Tibial artery (tissue), 4 donors: Measurements from ENCODE around the gene ZNF273.
A peak's percentile ranks its signal among the peaks of the same experiment; 100 is the strongest.

Experiments used
- DNase-seq, 2 donors: peaks; one replicate each; pipeline ENCODE4 v3.0.0-alpha.2; 2019
- H3K27ac ChIP-seq, 2 donors: fragments of 200-600 bp; sonication (generic) in 1 of 2; 1 replicate in 1 of 2; 2 replicates in 1 of 2; pipeline ENCODE4 v1.5.1; 2018 to 2019; ENCODE audit warnings: mild to moderate bottlenecking in 1 of 2
- H3K27me3 ChIP-seq, 2 donors: fragments of 200-600 bp; sonication (generic) in 1 of 2; one replicate each; pipeline versions ENCODE4 v1.5.1 to v1.6.0; 2016 to 2019
- H3K36me3 ChIP-seq, 3 donors: fragments of 200-600 bp; sonication (generic) in 2 of 3; one replicate each; pipeline ENCODE4 v1.5.1; 2016 to 2019; ENCODE audit warnings: mild to moderate bottlenecking in 2 of 3
- H3K4me1 ChIP-seq, 4 donors: fragments of 200-600 bp; sonication (generic) in 2 of 4; 1 replicate in 3 of 4; 2 replicates in 1 of 4; pipeline ENCODE4 v1.5.1; 2016 to 2019
- H3K4me3 ChIP-seq, 2 donors: fragments of 200-600 bp; sonication (generic) in 1 of 2; 1 replicate in 1 of 2; 2 replicates in 1 of 2; pipeline ENCODE4 v1.5.1; 2018 to 2019; ENCODE audit warnings: mild to moderate bottlenecking in 2 of 2
- H3K9me3 ChIP-seq, 3 donors: fragments of 200-600 bp; sonication (generic) in 1 of 3; one replicate each; pipeline ENCODE4 v1.5.1; 2016 to 2019
- CTCF ChIP-seq, 2 experiments: fragments of 200-600 bp in 1 of 2; fragments of 450-650 bp in 1 of 2; IDR thresholded peaks; one replicate each; pipeline ENCODE4 v1.5.1; 2017 to 2019; ENCODE audit warnings: antibody characterized with exemption in 2 of 2, mild to moderate bottlenecking in 1 of 2, moderate library complexity in 1 of 2
- intact Hi-C: fragments of 100-400 bp; cut with DNase I; formaldehyde crosslinking; loops from one replicate; pipeline ENCODE4 v1.15.0; 2023; ENCODE audit warnings: low total_unique reads

ZNF273 gene

DNA sequence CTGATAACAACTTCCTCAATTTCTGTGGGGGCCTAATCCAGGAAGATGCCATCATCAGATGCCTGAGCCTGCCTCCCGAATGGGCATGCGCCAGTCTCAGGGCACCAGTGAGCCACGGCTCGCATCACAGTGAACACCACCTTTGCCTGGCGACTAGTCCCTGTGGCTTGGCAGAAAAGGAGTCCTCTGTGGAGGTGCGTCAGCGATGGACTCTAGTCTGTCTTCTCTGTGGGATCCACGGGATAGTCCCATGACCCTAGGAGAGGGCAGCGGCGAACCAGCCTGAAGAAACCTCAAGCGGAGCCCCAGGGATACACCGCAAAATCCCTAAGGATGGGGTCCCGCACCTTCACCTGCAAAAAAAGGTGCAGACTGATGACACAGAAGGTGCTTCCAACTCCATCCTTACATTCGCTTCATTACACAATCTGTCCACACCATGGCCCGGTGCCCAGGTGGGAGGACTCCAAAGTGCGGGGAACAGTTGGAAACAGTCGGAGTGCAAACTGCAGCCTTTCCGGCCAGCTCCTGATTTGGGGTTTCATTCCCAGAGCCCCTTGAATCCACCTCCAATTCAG lies 35.1 kb upstream of the ZNF273 start:
- Histone ChIP-seq H3K36me3 (no peaks in the 10 kb centered on the region), H3K27ac (no peak overlapping the region), H3K27me3 (peaks cover 0 to 3% of the 10 kb centered on the region in 2 donors), H3K4me1 (no peaks in the 10 kb centered on the region), H3K4me3 (no peak overlapping the region), H3K9me3 (no peaks in the 10 kb centered on the region)
- no peak for TF ChIP-seq CTCF (IDR thresholded peaks at IDR 0.05)
- no peak for DNase-seq
- intact Hi-C loops = no loop called here

- H3K27me3 ChIP-seq = peaks cover 0 to 3% of the 10 kb centered on the region in 2 donors
- H3K36me3 ChIP-seq = no peaks in the 10 kb centered on the region
- no peak overlapping the region for H3K4me3 ChIP-seq
- H3K4me1 ChIP-seq = no peaks in the 10 kb centered on the region
- H3K27ac ChIP-seq = no peak overlapping the region
- no peak for TF ChIP-seq CTCF (IDR thresholded peaks at IDR 0.05)
- no peak for DNase-seq
- H3K9me3 ChIP-seq = no peaks in the 10 kb centered on the region
- intact Hi-C loops = no loop called here
These were observed 34.6 kb upstream of the ZNF273 start for GRCh38 chr7:64868499-64868898.

DNA sequence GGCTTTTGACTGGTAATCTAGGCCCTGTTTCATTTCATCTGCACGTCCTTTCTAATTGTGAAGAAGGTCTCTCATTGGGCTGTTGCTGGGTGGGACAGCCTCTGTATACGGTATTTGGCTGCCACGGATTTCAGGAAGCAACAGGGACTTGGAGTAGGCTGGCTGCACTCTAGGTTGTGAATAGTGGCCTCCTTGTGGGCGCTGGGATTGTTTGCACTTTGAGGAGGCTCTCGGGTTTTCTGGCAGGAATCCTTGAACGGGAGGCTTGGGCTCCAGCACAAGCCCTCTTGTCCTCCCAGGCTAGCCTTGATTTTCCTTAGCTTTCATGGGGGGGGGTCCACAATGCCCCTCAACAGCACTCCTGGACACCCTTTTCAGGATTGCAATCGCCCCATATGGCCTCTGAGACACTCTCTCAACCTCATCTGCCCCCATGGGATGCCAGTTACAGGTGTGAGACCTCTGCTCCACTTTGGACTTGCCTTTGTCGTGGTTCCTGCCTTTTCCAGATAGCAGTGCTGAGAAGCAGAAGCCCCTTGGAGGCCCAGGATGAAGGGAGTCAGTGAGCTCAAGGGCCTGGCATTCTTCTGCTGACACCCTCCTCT lies 33.9 kb upstream of the ZNF273 start:
- peak in 1 of 2 donors; percentile 34 for DNase-seq
- H3K4me1 ChIP-seq = no peaks in the 10 kb centered on the region
- no peak overlapping the region for H3K27ac ChIP-seq
- intact Hi-C loops = no loop called here
- peaks cover 0 to 4% of the 10 kb centered on the region in 2 donors for H3K27me3 ChIP-seq
- no peak for TF ChIP-seq CTCF (IDR thresholded peaks at IDR 0.05)
- H3K4me3 ChIP-seq = no peak overlapping the region
- no peaks in the 10 kb centered on the region for H3K36me3 ChIP-seq
- no peaks in the 10 kb centered on the region for H3K9me3 ChIP-seq

DNA sequence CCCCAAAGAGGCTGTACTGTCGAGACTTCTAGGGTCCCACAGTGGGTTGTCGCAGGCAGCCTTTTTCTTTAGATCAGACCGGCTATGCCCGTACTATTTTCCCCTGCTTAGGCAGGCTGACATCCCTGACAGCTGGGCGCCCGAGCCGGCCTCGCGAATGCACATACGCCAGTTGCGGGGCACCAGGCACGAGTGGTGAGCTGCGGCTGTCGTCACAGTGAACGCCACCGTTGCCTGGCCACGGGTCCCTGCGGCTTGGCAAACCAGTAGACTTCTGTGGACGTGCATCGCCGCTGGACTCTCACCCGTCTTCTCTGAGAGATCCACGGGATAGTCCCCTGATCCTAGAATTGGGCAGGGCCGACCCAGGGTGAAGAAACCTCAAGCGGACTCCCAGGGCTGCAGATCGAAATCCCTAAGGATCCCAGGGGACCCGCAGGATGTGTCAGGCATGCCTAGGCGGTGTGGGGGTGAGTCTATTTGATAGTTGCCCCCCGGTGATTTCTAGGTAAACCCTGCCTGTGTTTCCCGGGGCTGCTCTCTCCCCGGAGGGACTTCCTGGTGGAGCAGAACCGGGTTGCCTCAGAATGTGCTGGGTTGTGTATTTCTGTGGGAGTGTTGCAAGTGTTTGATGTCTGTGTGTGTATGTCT lies 33.0 kb upstream of the ZNF273 start:
- Histone ChIP-seq H3K4me1 (no peaks in the 10 kb centered on the region), H3K27ac (no peak overlapping the region), H3K36me3 (no peaks in the 10 kb centered on the region), H3K27me3 (peaks cover 0 to 6% of the 10 kb centered on the region in 2 donors), H3K4me3 (no peak overlapping the region), H3K9me3 (no peaks in the 10 kb centered on the region)
- no peak for TF ChIP-seq CTCF (IDR thresholded peaks at IDR 0.05)
- intact Hi-C loops = no loop called here
- DNase-seq = peak in 1 of 2 donors; percentile 51

GRCh38 chr7:64870656-64871055 lies 32.4 kb upstream of the ZNF273 start:
- H3K9me3 ChIP-seq = no peaks in the 10 kb centered on the region
- no peaks in the 10 kb centered on the region for H3K36me3 ChIP-seq
- H3K4me3 ChIP-seq = no peak overlapping the region
- peaks cover 0 to 6% of the 10 kb centered on the region in 2 donors for H3K27me3 ChIP-seq
- no peak for DNase-seq
- no peak overlapping the region for H3K27ac ChIP-seq
- H3K4me1 ChIP-seq = no peaks in the 10 kb centered on the region
- no peak for TF ChIP-seq CTCF (IDR thresholded peaks at IDR 0.05)
- intact Hi-C loops = no loop called here
